A673 (cell line): ENCODE data around the gene KLK12. TPM values are rescaled to one million over a fixed set of nuclear protein-coding genes. Genes with fewer than 3 reads are reported as not detected.

Experiments used
- Bru-seq: library from RNA; stranded (reverse); fragments of 400-500 nt; gene quantifications from one replicate; lab custom pipeline; 2021; lab: Mats Ljungman, UMichigan
- BruChase-seq, 2 experiments: library from RNA; stranded (reverse); fragments of 400-500 nt; gene quantifications; one replicate each; lab custom pipeline; 2021; lab: Mats Ljungman, UMichigan
- BruUV-seq: library from RNA; stranded (reverse); fragments of 400-500 nt; replicated peaks from 2 replicates; lab custom pipeline; 2021; lab: Mats Ljungman, UMichigan
- CTCF ChIA-PET: fragments of 300-600 bp; sonication (Branson Sonifier 250); formaldehyde crosslinking; loops from one replicate; lab custom pipeline; 2022; ENCODE audit warnings: antibody characterized with exemption; lab: Charles Lee
- POLR2A ChIA-PET: fragments of 300-600 bp; sonication (Branson Sonifier 250); formaldehyde crosslinking; loops from one replicate; lab custom pipeline; 2022; ENCODE audit warnings: antibody characterized with exemption; ENCODE audit not compliant: low non-redundant PET; lab: Charles Lee
- DNase-seq: peaks from one replicate; pipeline ENCODE4 v3.0.0-alpha.2; 2015; ENCODE audit warnings: low spot score
- H3K27ac ChIP-seq: fragments of 200-600 bp; sonication (generic); 2 replicates; pipeline ENCODE4 v1.5.1; 2016; ENCODE audit warnings: mixed run types, low read depth, mild to moderate bottlenecking, mixed read lengths, antibody characterized with exemption, low read length; ENCODE audit not compliant: poor library complexity, severe bottlenecking
- H3K27me3 ChIP-seq: fragments of 200-600 bp; sonication (generic); replicated peaks from 2 replicates; pipeline ENCODE4 v1.6.1; 2017; ENCODE audit warnings: mixed run types, low read depth, mild to moderate bottlenecking, mixed read lengths, antibody characterized with exemption, low read length; ENCODE audit not compliant: insufficient read depth, poor library complexity
- H3K36me3 ChIP-seq: fragments of 200-600 bp; sonication (generic); 2 replicates; pipeline ENCODE4 v1.6.1; 2016; ENCODE audit warnings: mixed run types, mild to moderate bottlenecking, mixed read lengths, antibody characterized with exemption, low read length; ENCODE audit not compliant: insufficient read depth, poor library complexity, severe bottlenecking
- H3K4me1 ChIP-seq: fragments of 200-600 bp; sonication (generic); 2 replicates; pipeline ENCODE4 v1.6.1; 2017; ENCODE audit warnings: mixed run types, mild to moderate bottlenecking, mixed read lengths, antibody characterized with exemption, low read length; ENCODE audit not compliant: insufficient read depth, poor library complexity, severe bottlenecking
- H3K4me3 ChIP-seq: fragments of 200-600 bp; sonication (generic); 2 replicates; pipeline ENCODE4 v1.5.1; 2016; ENCODE audit warnings: low read depth, mixed run types, mild to moderate bottlenecking, mixed read lengths, low read length; ENCODE audit not compliant: poor library complexity, severe bottlenecking
- H3K9me3 ChIP-seq: fragments of 200-600 bp; sonication (generic); 2 replicates; pipeline ENCODE4 v1.6.1; 2016; ENCODE audit warnings: mixed run types, low read depth, mild to moderate bottlenecking, mixed read lengths, antibody characterized with exemption, low read length; ENCODE audit not compliant: poor library complexity, severe bottlenecking
- EZH2 ChIP-seq: fragments of 200-600 bp; sonication (generic); IDR thresholded peaks from 2 replicates; pipeline ENCODE4 v1.6.1; 2017; ENCODE audit warnings: borderline replicate concordance, low read depth, mild to moderate bottlenecking, mixed read lengths, antibody characterized with exemption, low read length; ENCODE audit not compliant: poor library complexity, severe bottlenecking
- intact Hi-C: fragments of 100-400 bp; cut with micrococcal nuclease; formaldehyde crosslinking; loops from one replicate; pipeline ENCODE4 v1.10.0; 2022; ENCODE audit not compliant: unreplicated experiment
- long read RNA-seq: library from polyadenylated mRNA; stranded (forward); transcript quantifications from one replicate; pipeline ENCODE4 v2.0.0, GENCODE V29; 2022
- total RNA-seq: library from RNA; stranded (reverse); gene quantifications from 2 replicates; pipeline ENCODE4 v1.2.3, GENCODE V29; 2021
- TF ChIP-seq, protein P1 (sequence below): fragments of 300-800, 200-600 bp; sonication (generic); conservative IDR thresholded peaks from 2 replicates; pipeline ENCODE4 v1.5.1; 2017; ENCODE audit warnings: low read depth, mild to moderate bottlenecking, antibody characterized with exemption, low read length, moderate library complexity, mixed read lengths

The KLK12 gene, protein sequence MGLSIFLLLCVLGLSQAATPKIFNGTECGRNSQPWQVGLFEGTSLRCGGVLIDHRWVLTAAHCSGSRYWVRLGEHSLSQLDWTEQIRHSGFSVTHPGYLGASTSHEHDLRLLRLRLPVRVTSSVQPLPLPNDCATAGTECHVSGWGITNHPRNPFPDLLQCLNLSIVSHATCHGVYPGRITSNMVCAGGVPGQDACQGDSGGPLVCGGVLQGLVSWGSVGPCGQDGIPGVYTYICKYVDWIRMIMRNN
- total RNA-seq, result not detected in 2 replicates
- not detected for Bru-seq, nascent RNA
- BruChase-seq, experiment 1, labeled RNA remaining after a 2-hour chase, result not detected
- not detected for BruChase-seq, experiment 2, labeled RNA remaining after a 6-hour chase
- long read RNA-seq, result 0 reads

DNA sequence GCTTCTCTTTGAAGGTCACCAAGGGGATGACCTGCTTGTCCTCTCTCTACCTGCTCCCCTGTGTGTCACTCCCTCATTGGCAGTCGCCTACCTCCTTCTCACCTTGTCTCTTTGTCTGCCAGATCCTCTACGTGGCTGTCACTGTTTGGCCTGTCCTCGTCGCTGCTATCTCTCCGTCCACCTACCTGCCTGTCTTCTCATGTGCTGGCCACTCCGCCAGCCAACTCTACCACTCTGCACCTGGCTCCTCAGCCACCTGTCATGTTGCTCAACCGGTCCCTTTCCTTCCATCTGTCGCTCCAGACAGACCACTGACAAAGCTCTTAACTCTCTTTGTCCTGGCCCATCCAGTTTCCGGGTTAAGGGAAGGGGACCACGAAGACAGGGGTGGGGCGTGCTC is at the start of gene KLK12:
Gene KLK12, minus strand, starts transcription at position 299 of the 400 bp plus-strand sequence. CDS start 381 bp downstream, outside the sequence.
- Histone ChIP-seq H3K27ac (no peak within 1 kb of the TSS), H3K9me3 (no peaks in the 10 kb centered on the region), H3K4me3 (no peak within 1 kb of the TSS), H3K27me3 (peaks cover 4% of the 10 kb centered on the region), H3K36me3 (no peaks in the 10 kb centered on the region), H3K4me1 (no peaks in the 10 kb centered on the region)
- POLR2A ChIA-PET, result no interaction called here
- TF ChIP-seq, protein P1, sequence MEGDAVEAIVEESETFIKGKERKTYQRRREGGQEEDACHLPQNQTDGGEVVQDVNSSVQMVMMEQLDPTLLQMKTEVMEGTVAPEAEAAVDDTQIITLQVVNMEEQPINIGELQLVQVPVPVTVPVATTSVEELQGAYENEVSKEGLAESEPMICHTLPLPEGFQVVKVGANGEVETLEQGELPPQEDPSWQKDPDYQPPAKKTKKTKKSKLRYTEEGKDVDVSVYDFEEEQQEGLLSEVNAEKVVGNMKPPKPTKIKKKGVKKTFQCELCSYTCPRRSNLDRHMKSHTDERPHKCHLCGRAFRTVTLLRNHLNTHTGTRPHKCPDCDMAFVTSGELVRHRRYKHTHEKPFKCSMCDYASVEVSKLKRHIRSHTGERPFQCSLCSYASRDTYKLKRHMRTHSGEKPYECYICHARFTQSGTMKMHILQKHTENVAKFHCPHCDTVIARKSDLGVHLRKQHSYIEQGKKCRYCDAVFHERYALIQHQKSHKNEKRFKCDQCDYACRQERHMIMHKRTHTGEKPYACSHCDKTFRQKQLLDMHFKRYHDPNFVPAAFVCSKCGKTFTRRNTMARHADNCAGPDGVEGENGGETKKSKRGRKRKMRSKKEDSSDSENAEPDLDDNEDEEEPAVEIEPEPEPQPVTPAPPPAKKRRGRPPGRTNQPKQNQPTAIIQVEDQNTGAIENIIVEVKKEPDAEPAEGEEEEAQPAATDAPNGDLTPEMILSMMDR, result no peak
- TF ChIP-seq EZH2, result no peak
- BruUV-seq, result no TSS peak
- DNase-seq, result no peak
- intact Hi-C loops, result no loop called here
- CTCF ChIA-PET, result no interaction called here

DNA sequence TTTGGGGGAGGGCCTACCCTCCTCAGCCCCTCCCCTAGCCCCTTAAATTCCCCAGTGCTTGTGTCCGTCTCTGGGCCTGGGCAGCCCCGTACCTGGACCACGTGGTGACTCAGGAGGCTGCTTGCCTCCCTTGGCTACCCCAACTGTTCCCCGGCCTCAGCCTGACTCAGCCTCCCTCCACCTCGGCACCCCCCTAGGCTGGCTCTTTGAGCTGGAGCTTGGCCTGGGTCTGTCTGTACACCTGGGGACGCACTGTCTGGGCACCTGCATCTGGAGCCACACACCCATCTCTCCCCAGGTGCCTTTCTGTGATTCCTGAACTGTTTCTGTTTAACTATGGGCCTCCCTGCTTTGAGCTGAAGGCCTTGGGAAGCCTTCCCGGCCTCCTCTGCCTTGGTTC is 49.7 kb upstream of the KLK12 start:
- no peaks in the 10 kb centered on the region for H3K4me1 ChIP-seq
- no peak overlapping the region for H3K4me3 ChIP-seq
- intact Hi-C loops, result no loop called here
- no peaks in the 10 kb centered on the region for H3K9me3 ChIP-seq
- TF ChIP-seq EZH2, result no peak
- TF ChIP-seq, protein P1, result no peak
- POLR2A ChIA-PET, result no interaction called here
- H3K27me3 ChIP-seq, result peaks cover 16% of the 10 kb centered on the region
- DNase-seq, result no peak
- no TSS peak for BruUV-seq
- H3K36me3 ChIP-seq, result no peaks in the 10 kb centered on the region
- CTCF ChIA-PET, result no interaction called here
- no peak overlapping the region for H3K27ac ChIP-seq

DNA sequence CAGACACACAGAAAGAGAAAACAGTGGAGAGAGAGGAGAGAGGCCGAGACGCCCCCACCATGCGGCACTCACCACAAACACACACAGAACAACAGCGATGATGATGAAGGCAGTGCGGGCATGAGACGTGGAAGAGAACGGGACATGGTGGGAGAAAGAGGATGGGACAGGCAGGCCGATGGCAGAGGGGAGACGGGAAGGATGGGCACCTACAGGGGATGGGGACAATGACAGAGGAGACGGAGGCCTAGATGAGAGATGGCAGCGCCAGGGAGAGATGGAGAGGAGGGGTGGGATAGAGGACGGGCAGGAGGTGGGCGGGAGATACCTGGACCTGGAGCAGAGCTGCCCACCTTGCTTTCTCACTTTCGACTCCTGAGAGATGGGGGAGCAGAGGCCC is 49.0 kb upstream of the KLK12 start:
- peaks cover 16% of the 10 kb centered on the region for H3K27me3 ChIP-seq
- no peak overlapping the region for H3K27ac ChIP-seq
- no TSS peak for BruUV-seq
- no peaks in the 10 kb centered on the region for H3K4me1 ChIP-seq
- no peaks in the 10 kb centered on the region for H3K36me3 ChIP-seq
- no peak for TF ChIP-seq EZH2
- TF ChIP-seq, protein P1, result no peak
- no peak for DNase-seq
- CTCF ChIA-PET, result no interaction called here
- POLR2A ChIA-PET, result no interaction called here
- intact Hi-C loops, result no loop called here
- H3K4me3 ChIP-seq, result no peak overlapping the region
- no peaks in the 10 kb centered on the region for H3K9me3 ChIP-seq
